ENCODE measurements around the gene SARS1. TPM values are rescaled to one million over a fixed set of nuclear protein-coding genes. Genes with fewer than 3 reads are reported as not detected.

SARS1 gene
- total and polyA plus RNA-seq, 4 donors: 57.5 to 132 (median 92.8) TPM

DNA sequence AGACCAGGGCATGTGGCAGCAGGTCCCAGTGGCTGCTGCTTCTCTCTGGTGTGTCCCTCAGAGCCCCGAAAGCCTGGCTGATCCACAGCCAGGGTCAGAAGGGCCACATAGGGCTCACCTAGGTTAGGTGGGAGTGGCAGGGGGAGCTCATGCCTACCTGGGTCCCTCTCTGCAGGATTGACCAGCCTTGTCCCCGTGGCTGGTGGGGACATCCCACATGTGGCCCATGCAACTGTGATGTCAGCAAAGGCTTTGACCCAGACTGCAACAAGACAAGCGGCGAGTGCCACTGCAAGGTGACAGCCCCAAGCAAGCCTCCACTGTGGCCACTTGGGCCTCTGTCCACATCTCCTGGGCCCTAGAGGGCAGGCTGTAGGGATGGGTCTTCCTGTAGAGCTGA is 51.3 kb downstream of the SARS1 start:
- Histone ChIP-seq H3K4me3 (ENCODE audit: low read depth in 1 of 3, low read length in 3 of 3) (no peak overlapping the region), H3K9me3 (ENCODE audit: control insufficient read depth in 4 of 4, low read length in 3 of 4) (no peaks in the 10 kb centered on the region), H3K36me3 (ENCODE audit: control insufficient read depth in 4 of 4, insufficient read depth in 3 of 4, low read depth in 1 of 4, low read length in 3 of 4) (no peaks in the 10 kb centered on the region), H3K9ac (ENCODE audit: low read depth in 1 of 2, low read length in 2 of 2) (no peak overlapping the region), H3K27me3 (ENCODE audit: control insufficient read depth in 4 of 4, insufficient read depth in 4 of 4, low read length in 3 of 4) (no peaks in the 10 kb centered on the region), H3K27ac (ENCODE audit: low read depth in 1 of 2, low read length in 2 of 2) (no peak overlapping the region), H3K4me1 (ENCODE audit: control insufficient read depth in 4 of 4, insufficient read depth in 4 of 4, low read length in 3 of 4) (no peaks in the 10 kb centered on the region)
- TF ChIP-seq FOXA2 (IDR thresholded peaks at IDR 0.05) (no peak), EGR1 (IDR thresholded peaks at IDR 0.05; ENCODE audit: low read depth in 2 of 2) (no peak), GABPA (IDR thresholded peaks at IDR 0.05 in 1 of 2, conservative IDR thresholded peaks at IDR 0.05 in 1 of 2) (no peak), TAF1 (conservative IDR thresholded peaks at IDR 0.05) (no peak), RXRA (IDR thresholded peaks at IDR 0.05) (no peak), SP1 (IDR thresholded peaks at IDR 0.05) (no peak), YY1 (IDR thresholded peaks at IDR 0.05) (no peak), JUND (IDR thresholded peaks at IDR 0.05) (no peak), HNF4G (IDR thresholded peaks at IDR 0.05) (no peak), RAD21 (IDR thresholded peaks at IDR 0.05) (no peak), NR2F2 (IDR thresholded peaks at IDR 0.05) (no peak)
- TF ChIP-seq, protein P1, sequence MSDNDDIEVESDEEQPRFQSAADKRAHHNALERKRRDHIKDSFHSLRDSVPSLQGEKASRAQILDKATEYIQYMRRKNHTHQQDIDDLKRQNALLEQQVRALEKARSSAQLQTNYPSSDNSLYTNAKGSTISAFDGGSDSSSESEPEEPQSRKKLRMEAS (IDR thresholded peaks at IDR 0.05): no peak
- TF ChIP-seq, protein P2, sequence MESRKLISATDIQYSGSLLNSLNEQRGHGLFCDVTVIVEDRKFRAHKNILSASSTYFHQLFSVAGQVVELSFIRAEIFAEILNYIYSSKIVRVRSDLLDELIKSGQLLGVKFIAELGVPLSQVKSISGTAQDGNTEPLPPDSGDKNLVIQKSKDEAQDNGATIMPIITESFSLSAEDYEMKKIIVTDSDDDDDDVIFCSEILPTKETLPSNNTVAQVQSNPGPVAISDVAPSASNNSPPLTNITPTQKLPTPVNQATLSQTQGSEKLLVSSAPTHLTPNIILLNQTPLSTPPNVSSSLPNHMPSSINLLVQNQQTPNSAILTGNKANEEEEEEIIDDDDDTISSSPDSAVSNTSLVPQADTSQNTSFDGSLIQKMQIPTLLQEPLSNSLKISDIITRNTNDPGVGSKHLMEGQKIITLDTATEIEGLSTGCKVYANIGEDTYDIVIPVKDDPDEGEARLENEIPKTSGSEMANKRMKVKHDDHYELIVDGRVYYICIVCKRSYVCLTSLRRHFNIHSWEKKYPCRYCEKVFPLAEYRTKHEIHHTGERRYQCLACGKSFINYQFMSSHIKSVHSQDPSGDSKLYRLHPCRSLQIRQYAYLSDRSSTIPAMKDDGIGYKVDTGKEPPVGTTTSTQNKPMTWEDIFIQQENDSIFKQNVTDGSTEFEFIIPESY (IDR thresholded peaks at IDR 0.05): no peak
- TF ChIP-seq, protein P3, sequence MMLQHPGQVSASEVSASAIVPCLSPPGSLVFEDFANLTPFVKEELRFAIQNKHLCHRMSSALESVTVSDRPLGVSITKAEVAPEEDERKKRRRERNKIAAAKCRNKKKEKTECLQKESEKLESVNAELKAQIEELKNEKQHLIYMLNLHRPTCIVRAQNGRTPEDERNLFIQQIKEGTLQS (IDR thresholded peaks at IDR 0.05): no peak
- TF ChIP-seq, protein P4, sequence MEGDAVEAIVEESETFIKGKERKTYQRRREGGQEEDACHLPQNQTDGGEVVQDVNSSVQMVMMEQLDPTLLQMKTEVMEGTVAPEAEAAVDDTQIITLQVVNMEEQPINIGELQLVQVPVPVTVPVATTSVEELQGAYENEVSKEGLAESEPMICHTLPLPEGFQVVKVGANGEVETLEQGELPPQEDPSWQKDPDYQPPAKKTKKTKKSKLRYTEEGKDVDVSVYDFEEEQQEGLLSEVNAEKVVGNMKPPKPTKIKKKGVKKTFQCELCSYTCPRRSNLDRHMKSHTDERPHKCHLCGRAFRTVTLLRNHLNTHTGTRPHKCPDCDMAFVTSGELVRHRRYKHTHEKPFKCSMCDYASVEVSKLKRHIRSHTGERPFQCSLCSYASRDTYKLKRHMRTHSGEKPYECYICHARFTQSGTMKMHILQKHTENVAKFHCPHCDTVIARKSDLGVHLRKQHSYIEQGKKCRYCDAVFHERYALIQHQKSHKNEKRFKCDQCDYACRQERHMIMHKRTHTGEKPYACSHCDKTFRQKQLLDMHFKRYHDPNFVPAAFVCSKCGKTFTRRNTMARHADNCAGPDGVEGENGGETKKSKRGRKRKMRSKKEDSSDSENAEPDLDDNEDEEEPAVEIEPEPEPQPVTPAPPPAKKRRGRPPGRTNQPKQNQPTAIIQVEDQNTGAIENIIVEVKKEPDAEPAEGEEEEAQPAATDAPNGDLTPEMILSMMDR (IDR thresholded peaks at IDR 0.05; ENCODE audit: low read depth, low read length, missing input control): no peak
- TF ChIP-seq, protein P5, sequence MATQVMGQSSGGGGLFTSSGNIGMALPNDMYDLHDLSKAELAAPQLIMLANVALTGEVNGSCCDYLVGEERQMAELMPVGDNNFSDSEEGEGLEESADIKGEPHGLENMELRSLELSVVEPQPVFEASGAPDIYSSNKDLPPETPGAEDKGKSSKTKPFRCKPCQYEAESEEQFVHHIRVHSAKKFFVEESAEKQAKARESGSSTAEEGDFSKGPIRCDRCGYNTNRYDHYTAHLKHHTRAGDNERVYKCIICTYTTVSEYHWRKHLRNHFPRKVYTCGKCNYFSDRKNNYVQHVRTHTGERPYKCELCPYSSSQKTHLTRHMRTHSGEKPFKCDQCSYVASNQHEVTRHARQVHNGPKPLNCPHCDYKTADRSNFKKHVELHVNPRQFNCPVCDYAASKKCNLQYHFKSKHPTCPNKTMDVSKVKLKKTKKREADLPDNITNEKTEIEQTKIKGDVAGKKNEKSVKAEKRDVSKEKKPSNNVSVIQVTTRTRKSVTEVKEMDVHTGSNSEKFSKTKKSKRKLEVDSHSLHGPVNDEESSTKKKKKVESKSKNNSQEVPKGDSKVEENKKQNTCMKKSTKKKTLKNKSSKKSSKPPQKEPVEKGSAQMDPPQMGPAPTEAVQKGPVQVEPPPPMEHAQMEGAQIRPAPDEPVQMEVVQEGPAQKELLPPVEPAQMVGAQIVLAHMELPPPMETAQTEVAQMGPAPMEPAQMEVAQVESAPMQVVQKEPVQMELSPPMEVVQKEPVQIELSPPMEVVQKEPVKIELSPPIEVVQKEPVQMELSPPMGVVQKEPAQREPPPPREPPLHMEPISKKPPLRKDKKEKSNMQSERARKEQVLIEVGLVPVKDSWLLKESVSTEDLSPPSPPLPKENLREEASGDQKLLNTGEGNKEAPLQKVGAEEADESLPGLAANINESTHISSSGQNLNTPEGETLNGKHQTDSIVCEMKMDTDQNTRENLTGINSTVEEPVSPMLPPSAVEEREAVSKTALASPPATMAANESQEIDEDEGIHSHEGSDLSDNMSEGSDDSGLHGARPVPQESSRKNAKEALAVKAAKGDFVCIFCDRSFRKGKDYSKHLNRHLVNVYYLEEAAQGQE (IDR thresholded peaks at IDR 0.05): no peak
- WGBS: 94% methylated on average over 4 of the region's 4 CpGs
- DNase-seq (ENCODE audit: low spot score): no peak
